Measurements from ENCODE around the gene IL6R. TPM values are rescaled to one million over a fixed set of nuclear protein-coding genes. Genes with fewer than 3 reads are reported as not detected.

Gene IL6R
- total and polyA plus RNA-seq, 2 of the 4 experiments (the other 2 are of a cell fraction), result 5.3 to 9.5 TPM

DNA sequence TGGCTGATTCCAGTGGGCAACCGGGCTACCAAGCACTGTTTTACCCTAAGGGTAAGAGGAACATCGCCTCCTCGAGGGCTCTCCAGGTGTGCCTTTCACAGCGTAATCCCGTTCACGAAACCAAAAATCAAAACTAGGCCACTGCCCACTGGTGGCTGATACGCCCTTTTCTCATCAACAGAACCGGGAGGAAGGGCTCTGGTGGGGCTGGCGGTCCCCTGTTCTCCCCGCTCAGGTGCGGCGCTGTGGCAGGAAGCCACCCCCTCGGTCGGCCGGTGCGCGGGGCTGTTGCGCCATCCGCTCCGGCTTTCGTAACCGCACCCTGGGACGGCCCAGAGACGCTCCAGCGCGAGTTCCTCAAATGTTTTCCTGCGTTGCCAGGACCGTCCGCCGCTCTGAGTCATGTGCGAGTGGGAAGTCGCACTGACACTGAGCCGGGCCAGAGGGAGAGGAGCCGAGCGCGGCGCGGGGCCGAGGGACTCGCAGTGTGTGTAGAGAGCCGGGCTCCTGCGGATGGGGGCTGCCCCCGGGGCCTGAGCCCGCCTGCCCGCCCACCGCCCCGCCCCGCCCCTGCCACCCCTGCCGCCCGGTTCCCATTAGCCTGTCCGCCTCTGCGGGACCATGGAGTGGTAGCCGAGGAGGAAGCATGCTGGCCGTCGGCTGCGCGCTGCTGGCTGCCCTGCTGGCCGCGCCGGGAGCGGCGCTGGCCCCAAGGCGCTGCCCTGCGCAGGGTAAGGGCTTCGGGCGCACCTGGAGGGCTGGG is at the start of gene IL6R (continued):
- TF ChIP-seq, protein P1, sequence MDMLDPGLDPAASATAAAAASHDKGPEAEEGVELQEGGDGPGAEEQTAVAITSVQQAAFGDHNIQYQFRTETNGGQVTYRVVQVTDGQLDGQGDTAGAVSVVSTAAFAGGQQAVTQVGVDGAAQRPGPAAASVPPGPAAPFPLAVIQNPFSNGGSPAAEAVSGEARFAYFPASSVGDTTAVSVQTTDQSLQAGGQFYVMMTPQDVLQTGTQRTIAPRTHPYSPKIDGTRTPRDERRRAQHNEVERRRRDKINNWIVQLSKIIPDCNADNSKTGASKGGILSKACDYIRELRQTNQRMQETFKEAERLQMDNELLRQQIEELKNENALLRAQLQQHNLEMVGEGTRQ (IDR thresholded peaks at IDR 0.05; ENCODE audit: low read depth, low read length), result peak; percentile 24; the same call in 1 of the 2 replicates
- TF ChIP-seq RAD21 (IDR thresholded peaks at IDR 0.05; ENCODE audit: low read length) (peak; percentile 48), NFE2L2 (IDR thresholded peaks at IDR 0.05; ENCODE audit: low read depth, low read length) (peak; percentile 7; the same call in 1 of the 2 replicates), SMC3 (IDR thresholded peaks at IDR 0.05; ENCODE audit: low read depth, low read length) (peak; percentile 27; the same call in 1 of the 2 replicates), CEBPB (IDR thresholded peaks at IDR 0.05; ENCODE audit: low read depth, low read length) (peak; percentile 100)

All from IMR-90 (cell line).